Left hindlimb (tissue), 1 donor: Measurements from ENCODE around the gene SLC51A.
"Not testable (repeated sequence)": the region's sequence is repeated elsewhere in the genome, so short reads cannot be mapped to it uniquely, and the experiment has no call there.

Experiments used
- DNase-seq: peaks from one replicate; pipeline ENCODE4 v3.0.0-alpha.2; 2018

Gene SLC51A

DNA sequence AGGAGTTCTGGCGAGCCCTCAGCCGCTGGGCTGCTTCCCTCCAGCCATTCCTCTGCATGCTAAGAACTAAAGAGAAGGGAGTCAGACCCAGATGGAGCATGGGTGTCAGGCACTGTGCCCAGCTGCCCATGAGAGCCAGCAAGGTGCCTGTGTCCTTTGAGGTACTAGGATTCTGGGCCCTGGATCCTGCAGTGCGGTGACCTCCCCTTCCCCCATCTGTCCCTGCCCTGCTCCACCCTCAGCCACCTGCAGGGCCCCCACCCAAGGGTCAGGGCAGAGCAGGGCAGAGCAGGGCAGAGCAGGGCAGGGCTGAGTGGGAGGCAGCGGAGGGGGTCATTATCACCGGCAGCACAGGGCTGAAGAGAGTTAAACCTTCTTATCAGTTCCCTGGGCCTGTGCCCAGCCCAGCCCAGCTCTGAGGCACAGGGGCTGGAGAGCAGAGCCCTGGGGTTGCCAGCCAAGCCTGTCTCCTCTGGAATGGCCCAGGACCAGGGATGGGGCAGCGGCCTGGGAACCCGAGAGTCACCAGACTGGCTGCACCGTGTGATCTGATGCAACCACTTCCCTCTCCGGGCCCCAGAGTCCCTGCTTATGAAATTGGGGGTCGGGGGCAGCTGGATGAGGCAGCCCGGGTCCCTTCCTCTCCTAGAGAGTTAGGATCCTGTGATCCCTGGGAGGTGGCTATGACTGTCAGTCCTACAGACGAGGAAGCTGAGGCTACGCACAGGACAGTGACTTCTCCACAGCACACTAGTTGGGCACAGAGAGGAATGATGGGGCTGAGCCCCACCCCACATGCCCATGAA lies 22.4 kb upstream of the SLC51A start:
- DNase-seq = no peak

DNA sequence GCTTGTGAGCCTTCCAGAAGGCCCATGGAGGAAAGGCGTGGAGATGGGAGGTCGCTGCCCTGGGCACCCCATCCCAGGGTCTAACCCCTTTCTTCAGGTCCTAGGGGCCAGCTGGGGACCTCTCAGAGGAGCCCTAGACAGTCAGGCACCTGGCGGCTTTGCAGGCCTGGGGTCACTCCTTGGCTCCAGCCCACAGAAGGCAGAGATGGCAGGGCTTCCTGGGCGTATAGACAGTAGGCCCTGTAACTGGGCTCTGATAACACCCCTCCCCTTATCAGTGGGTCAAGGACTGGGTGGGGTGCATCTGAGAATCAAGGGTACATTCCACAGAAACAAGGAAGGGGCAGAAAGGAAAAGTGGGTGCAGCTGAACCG lies 21.8 kb upstream of the SLC51A start:
- DNase-seq = no peak

DNA sequence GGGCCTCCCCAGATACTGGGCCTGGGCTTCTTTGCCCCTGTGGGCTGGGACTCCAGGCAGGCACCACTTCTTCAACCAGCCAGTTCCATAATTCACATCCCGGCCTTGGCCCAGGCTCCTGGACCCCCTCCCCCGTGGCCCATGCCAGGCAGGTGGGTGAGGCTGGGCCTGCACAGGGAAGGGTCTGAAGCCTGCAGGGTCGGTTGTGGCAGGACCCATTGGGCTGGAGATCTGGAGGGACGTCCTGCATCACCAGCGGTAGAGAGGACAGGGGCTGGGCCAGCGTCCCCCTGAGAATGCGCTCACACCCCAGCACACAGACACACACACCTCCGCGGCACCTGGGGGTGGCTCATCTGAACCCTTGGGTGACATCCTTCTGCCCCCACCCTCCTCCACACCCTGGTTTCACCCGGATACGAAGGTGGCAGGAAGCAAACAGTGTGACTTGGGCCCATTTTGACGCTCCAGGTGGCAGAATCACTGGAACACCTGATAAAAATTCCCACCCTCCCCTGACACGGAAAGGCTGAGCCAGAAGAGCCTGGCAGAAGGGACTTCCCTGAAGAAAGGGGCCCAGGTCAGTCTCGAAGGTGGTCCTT lies 20.6 kb upstream of the SLC51A start:
- no peak for DNase-seq

DNA sequence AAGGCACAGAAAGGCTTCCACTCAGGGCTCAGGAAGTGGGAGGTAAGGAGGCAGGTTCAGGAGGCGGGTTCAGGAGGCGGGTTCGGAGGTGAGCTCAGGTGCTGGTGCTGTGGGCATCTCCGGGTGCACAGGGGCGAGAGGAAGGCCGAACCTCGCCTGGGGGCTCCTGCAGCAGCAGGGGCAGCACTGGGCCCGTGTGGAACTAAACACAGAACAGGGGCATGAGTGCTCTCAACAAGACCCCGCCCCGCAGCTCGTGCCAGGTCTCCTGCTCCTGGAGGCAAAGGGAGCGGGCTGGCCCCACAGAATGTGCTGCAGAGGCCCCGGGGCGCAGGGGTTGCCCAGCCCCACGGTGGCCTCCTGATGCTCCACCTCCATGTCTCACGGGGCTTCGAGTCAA lies 18.8 kb upstream of the SLC51A start:
- no peak for DNase-seq

DNA sequence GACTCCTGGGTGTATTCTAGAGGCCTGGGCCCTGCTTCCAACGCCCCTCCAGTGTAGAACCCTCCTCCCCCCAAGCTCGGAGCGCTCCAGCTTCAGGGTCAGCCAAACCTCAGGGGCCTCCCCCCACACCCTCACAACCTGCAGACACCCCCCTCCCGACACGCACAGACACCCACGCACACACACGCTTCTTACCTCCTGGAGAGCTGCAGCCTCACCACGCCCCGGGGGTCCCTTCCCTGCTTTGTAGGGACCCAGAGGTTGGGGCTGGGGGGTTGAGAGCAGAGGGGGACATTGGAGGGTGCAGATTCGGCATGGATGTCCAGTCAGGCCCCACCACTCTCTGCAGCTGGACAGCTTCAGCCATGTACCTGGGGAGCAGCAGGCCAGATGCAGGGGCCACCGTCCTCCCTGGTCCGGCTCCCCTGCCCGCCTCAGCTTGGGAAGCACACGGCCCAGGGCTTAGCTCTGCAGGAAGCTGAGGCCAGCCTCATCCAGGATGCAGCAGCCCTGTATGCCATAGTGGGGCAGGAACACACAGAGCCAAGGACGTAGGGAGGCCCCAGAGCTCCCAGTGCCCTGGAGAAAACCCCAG lies 18.2 kb upstream of the SLC51A start:
- DNase-seq = no peak

DNA sequence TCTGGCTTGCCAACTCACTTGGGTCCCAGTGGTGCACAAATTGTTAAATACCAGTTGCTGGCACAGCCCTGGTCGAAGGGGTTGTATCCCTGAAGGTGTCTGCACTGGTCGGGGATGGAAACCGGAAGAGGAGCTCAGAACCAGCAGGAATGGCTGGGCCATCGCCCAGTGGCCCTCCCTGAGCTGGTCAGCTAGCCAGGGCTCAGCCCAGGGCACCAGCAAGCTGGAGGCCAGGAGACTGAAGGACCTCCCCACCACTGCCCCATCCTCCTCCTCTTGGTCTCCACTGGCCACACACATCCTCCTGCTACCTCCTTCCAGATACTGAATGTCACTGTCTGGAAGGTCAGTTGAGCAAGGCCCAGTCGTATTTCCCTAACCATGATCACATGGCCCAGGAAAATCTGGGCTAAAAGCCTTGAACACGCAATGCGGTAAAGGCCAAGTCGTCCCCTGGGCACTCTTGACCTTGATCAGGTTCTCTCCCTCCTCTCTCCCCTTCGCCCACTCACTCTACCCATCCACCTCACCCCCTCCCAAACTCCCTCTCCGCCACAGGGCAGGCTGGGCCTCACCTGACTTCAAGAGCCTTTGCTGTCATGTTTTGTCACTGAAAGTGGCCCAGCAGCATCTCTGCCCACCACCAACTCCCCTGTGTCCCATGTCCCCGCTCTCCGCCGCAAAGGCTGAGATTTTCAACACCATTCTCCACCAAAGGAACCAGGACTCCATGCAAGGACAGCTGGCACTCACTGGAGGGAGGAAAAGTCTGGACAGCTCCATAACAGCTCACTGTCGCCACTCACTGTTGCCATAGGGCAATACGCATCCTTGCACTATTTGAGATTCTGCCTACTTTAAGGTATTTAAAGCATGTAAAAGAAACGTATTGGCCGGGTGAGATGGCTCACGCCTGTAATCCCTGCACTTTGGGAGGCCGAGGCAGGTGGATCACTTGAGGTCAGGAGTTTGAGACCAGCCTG lies 17.3 kb upstream of the SLC51A start:
- DNase-seq = no peak

DNA sequence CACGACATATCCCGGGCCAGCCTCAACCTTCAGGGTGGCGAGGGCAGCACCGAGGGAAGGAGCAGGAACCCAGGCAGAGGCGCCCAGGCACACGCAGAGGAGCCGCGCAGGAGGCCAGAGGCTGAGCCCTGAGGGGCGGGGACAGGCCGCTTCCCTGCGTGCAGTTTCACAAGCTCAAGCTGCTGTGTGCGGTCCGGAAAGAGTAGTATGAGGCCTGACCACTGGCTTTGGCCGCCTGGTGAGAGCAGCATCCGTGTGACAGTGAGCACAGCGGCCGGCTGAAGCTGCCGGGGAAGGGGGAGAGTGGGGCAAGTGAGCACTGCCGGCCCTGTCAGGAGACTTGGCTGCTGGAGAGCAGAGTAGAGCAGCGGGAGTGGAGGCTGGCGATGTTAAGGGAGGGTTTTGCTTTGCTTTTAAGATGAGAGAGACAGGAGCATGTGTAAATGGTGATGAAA lies 13.8 kb upstream of the SLC51A start:
- no peak for DNase-seq

DNA sequence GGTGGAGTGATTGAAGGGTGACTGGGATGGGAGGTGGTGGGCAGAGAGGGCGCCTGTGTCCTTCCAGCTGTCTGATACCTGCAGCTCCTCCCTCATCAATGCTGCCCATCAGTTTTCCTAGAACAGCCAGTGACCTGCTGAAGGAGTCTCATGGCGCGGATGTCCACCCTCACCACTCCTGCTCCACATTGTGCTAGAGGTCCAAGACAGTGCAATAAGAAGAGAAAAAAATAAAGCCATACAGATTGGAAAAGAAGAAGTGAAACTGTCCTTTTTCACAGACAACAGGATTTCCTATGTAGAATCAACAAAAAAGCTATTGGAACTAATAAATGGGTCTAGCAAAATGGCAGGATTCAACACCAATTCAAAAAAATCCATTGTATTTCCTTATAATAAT lies 12.5 kb upstream of the SLC51A start:
- no peak for DNase-seq

DNA sequence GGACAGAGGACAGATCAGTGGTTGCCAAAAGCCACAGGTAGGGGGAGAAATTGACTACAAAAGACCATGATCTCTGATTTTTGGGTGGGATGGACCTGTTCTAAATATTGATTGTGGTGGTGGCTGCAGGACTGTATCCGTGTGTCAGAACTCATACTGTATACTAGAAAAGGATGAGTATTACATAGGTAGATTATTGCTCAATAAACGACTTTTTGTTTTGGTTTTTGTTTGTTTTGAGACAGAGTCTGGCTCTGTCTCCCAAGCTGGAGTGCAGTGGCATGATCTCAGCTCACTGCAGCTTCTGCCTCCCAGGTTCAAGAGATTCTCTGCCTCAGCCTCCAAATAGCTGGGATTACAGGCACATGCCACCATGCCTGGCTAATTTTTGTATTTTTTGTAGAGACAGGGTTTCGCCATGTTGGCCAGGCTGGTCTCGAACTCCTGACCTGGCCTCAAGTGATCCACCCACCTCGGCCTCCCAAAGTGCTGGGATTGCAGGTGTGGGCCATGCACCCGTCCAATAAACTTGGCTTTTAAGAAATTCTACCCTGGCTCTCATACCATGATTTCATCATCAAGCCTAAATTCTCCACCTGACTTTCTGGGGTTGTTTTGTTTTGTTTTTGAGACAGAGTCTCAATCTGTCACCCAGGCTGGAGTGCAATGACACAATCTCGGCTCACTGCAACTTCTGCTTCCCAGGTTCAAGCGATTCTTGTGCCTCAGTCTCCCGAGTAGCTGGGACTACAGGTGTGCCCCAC lies 10.7 kb upstream of the SLC51A start:
- DNase-seq = not testable (repeated sequence)

DNA sequence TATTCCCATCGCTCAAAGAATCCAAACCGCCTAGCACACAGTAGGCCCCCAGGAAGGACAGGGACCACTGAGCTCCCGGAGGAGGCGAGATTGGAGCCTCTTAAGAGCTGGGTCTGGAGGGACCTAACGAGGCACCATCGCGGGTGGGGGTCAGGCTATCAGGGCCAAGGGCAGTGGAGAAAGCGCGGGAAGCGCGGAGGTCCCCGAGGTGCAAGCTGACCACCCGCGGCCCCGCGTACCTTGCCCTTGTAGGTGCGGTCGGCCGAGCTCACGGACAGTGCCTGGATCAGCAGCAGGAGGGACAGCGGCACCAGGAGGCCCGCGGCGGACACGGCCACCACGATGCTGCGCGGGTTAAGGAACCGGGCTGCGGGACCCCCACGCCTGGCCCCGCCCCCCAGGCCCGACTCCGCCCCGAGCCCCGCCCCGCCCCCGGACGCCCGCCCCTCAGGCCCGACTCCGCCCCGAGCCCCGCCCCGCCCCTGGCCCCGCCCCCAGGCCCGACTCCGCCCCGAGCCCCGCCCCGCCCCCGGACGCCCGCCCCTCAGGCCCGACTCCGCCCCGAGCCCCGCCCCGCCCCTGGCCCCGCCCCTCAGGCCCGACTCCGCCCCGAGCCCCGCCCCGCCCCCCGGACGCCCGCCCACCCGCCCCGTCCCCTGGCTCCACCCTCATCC lies 9.0 kb upstream of the SLC51A start:
- DNase-seq = no peak

DNA sequence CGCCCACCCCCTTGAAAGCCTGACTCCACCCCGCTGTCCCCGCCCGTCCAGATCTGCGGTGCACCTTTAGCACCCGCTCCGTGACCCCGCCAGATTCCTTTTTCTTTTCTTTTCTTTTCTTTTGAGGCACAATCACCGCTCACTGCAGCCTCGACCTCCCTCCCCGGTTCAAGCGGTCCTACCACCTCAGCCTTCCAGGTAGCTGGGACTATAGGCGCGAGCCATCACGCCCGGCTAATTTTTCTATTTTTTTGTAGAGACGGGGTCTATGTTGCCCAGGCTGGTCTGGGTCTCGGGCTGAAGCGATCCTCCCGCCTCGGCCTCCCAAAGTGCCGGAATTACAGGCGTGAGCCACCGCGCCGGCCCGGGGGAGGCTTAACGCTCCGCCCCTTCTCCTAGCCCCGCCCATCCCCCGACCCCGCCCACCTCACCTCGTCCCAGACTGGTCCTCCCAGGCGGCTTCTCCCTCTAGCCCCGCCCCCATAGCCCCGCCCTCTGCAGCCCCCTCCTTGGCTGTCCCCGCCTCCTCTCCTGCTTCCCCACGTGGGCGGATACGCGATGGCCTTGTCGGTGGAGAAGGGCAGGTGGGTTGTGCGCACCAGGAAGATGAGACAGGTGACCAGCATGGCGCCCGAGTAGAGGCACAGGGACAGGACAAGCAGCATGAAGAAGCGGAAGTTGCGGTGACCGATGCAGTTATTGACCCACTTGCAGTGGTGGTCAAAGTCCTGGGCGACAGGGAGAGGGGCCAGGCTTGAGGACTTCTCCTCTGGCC lies 8.3 kb upstream of the SLC51A start:
- no peak for DNase-seq

DNA sequence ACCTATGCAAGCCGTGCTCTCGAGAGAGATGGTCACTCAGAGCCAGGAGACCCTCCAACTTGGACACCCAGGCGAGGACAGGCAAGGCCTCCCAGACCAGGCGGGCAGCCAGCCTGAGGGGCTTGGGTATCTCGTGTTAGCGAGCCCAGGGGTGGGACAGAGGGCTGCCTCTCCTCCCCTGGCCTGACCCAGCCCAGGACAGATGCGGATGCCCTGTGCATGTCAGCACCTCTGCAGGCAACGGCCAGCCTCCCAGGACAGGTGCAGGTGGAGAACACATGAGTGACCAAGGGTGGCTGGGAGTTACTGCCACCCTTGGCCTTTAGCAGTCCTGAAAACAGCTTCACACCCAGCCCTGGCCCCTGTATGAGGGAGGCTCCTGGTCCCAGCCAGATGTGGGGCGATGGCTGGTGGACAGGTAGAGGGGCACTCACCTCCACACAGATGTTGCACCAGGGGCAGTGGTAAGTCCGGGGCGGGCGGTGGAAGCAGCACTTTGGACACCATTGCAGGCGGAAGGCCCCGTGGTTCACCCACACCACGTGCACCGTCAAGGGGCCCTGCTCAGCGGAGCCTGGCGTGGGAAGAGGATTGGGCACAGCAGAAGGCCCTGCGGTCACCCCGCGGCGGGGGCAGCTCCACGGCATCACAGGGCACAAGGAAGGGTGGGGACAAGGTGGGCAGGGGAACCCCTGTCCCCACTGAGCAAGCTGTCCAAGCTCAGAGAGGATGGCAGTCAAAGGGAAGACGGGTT lies 7.2 kb upstream of the SLC51A start:
- DNase-seq = no peak

DNA sequence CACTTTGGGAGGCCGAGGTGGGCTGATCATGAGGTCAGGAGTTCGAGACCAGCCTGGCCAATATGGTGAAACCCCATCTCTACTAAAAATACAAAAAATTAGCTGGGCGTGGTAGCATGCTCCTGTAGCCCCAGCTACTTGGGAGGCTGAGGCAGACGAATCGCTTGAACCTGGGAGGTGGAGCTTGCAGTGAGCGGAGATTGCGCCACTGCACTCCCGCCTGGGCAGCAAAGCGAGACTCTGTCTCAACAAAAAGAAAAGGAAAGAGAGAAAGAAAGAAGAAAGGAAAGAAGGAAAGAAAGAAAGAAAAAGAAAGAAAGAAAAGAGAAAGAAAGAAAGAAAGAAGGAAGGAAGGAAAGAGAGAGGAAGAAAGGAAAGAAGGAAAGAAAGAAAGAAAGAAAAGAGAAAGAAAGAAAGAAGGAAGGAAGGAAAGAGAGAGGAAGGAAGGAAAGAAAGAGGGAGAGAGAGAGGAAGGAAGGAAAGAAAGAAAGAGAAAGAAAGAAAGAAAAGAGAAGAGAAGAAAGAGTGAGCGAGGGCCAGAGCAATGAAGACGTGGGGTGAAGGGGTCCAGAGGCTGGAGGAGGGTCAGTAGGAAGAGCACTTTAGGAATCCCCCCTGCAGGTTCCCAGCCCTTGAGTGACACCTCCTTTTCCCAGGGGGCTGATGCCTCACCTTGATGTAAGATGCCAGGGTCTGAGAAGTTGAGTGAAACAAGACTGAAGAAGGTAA lies 6.2 kb upstream of the SLC51A start:
- DNase-seq = not testable (repeated sequence)

DNA sequence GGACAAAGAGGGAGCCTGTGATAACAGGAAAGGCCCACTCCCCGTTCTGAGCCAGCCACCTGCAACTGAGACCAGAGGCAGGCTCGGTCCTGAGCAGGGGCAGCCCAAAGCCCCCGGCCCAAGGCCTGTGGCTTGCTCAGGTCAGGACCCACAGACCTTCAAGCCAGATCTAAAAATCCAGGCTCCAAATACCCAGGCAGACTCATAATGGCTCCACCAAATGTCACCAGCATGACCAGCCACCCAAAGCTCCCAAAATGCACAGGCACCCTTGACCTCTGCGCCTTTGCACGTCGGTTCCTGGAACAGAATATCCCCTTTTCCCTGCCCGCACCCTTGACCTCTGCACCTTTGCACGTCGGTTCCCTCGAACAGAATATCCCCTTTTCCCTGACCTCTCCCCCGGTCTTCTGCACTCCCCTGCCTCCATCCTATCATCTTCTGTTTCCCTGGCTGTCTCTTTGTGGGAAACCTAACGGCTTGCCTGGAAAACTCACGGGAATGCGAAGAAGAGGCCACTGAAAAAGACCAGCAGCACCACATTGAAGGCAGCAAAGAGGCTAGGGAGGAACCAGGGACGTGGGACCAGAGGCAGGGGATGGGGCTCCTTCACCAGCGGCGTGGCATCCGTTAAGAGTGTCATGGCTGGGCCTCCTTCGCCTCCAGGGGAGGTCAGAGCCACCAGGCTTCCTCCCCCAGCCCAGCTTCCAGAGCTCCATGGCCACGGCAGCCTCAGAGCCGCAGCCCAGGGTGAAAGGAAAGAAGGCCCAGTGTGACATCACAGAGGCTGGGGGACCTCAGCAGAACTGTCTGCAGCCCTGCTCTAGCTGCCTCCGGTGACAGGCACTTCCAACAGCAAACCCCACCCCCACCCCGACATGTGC lies 5.4 kb upstream of the SLC51A start, which contains the start of gene ZDHHC19:
Gene ZDHHC19 (minus strand): TSS at position 728 of the 884 bp plus-strand sequence. CDS start 85 bp downstream, at position 643.
- DNase-seq = no peak

DNA sequence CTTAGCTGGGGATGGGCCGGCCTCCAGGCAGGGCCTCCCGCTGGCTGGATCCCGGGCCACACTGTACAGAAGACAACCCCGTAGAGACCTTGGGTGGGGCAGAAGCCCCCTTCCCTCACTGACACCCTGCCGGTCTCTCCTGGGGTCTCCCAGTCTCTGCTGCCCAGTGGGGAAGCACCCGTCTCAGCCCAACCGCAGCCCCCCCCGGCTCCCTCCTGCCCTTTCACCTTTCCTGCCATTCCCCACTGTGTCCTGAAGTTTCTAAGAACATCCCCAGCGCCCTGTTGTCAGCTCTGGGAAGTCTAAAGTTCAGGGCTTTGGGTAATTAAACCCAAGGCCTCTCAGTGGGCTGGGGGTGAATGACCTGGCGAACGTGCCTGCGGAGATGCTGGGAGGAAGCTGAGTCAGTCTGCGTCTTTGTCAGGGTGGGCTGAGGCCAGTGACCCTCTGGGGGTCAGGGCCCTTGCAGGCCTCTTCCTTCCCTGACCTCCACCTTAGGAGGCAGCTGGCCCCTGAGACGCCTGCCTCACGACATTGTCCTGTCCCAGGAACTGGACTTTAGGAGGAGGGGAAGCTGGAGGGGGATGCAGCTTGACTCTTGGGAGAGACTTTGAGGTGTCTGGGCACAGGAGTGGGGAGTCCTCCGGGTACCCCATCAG lies 1.4 kb upstream of the SLC51A start:
- DNase-seq = no peak

DNA sequence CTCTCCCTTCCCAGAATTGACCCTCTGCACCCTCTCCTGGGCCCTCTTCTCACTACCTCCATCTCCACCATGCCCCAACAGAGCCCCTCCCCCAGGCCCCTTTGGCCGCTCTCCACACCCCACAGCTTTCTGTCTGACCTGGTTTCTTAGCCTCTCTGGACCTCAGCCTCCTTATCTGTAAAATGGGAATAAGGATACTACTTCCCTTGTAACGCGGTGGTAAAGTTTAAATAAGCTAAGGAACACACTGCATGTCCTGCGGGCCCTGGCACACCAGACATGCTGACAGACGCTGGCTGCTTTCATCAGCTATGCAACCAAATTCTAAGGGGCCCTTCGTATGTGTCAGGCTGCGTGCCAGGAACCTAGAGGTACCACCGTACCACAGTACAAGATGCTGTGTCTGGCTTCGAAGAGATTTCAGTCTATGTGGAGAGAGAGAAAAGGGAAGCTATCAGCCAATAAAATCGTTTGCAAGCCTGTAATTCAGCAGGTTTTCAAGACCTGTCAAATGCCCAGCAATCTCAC lies 777 bp upstream of the SLC51A start:
- no peak for DNase-seq

DNA sequence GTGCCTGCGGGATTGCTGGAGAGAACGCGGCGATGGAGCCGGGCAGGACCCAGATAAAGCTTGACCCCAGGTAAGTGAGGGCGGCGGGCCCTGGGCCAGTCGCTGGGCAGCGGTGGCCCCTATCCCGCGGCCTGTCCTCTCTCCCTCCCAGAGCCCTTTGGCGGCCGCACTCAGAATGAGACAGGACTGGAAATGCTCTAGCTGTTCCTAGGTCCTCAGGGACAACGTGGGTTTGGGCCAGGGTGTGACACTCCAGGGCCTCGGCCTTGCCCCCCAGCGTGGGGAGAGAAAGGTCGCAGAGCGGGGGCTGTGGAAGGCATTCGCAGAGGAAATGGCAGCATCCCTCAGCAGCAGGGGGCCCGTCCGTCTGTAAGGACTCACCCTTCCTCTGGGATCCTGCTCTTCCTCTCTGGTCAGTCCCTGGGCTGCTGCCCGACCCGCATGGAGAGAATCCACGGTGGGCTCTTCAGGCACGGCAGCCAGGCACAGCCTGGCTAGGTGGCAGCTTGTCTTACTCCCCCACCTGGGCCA lies 412 bp downstream of the SLC51A start:
- no peak for DNase-seq
